HEK293T (cell line): ENCODE results near the gene GLB1L3.

Experiments
- CTCF ChIA-PET: fragments of 350-600 bp; formaldehyde crosslinking; extraction: SDS; loops from one replicate; lab custom pipeline; 2021; ENCODE audit warnings: antibody characterized with exemption, inconsistent platforms; lab: Yijun Ruan, JAX
- POLR2A ChIA-PET: fragments of 350-600 bp; formaldehyde crosslinking; extraction: SDS; loops from one replicate; lab custom pipeline; 2020; ENCODE audit warnings: antibody characterized with exemption, inconsistent platforms; lab: Yijun Ruan, JAX
- DNase-seq: peaks from one replicate; pipeline ENCODE4 v3.0.0; 2012; ENCODE audit warnings: mixed read lengths; ENCODE audit errors: extremely low spot score
- ARNT ChIP-seq: fragments of 450-650 bp; IDR thresholded peaks from 2 replicates; pipeline ENCODE4 v1.6.1; 2017; ENCODE audit warnings: mild to moderate bottlenecking
- BHLHE40 ChIP-seq: fragments of 450-650 bp; IDR thresholded peaks from 2 replicates; pipeline ENCODE4 v1.6.1; 2016; ENCODE audit warnings: mild to moderate bottlenecking, moderate library complexity, borderline replicate concordance
- CTBP1 ChIP-seq: fragments of 450-650 bp; IDR thresholded peaks from 2 replicates; pipeline ENCODE4 v1.6.1; 2016; ENCODE audit warnings: borderline replicate concordance
- ELF4 ChIP-seq: fragments of 450-650 bp; IDR thresholded peaks from 2 replicates; pipeline ENCODE4 v1.6.1; 2017; ENCODE audit warnings: antibody characterized with exemption
- FOXA1 ChIP-seq: fragments of 450-650 bp; IDR thresholded peaks from 2 replicates; pipeline ENCODE4 v1.6.1; 2016; ENCODE audit warnings: mild to moderate bottlenecking
- FOXK2 ChIP-seq: fragments of 450-650 bp; IDR thresholded peaks from 2 replicates; pipeline ENCODE4 v1.6.1; 2016; ENCODE audit warnings: mild to moderate bottlenecking
- FOXM1 ChIP-seq: fragments of 450-650 bp; IDR thresholded peaks from 2 replicates; pipeline ENCODE4 v1.6.1; 2017; ENCODE audit warnings: mild to moderate bottlenecking, borderline replicate concordance
- HDGF ChIP-seq: fragments of 450-650 bp; IDR thresholded peaks from 2 replicates; pipeline ENCODE4 v1.6.1; 2017; ENCODE audit warnings: antibody characterized with exemption, borderline replicate concordance
- L3MBTL2 ChIP-seq: fragments of 450-650 bp; conservative IDR thresholded peaks from 2 replicates; pipeline ENCODE4 v1.6.1; 2016; ENCODE audit warnings: mild to moderate bottlenecking
- LEF1 ChIP-seq: fragments of 450-650 bp; IDR thresholded peaks from 2 replicates; pipeline ENCODE4 v1.6.1; 2017; ENCODE audit warnings: mild to moderate bottlenecking, borderline replicate concordance
- NFRKB ChIP-seq: fragments of 450-650 bp; IDR thresholded peaks from 2 replicates; pipeline ENCODE4 v1.6.1; 2016; ENCODE audit warnings: mild to moderate bottlenecking, moderate library complexity
- SP1 ChIP-seq: fragments of 450-650 bp; IDR thresholded peaks from 2 replicates; pipeline ENCODE4 v1.6.1; 2017
- SUZ12 ChIP-seq: fragments of 450-650 bp; IDR thresholded peaks from 2 replicates; pipeline ENCODE4 v1.6.1; 2016; ENCODE audit warnings: mild to moderate bottlenecking
- TARDBP ChIP-seq: fragments of 450-650 bp; IDR thresholded peaks from 2 replicates; pipeline ENCODE4 v1.6.1; 2016
- ZNF384 ChIP-seq: fragments of 450-650 bp; IDR thresholded peaks from 2 replicates; pipeline ENCODE4 v1.6.1; 2016
- TF ChIP-seq, protein P1 (sequence below): fragments of 450-650 bp; IDR thresholded peaks from 2 replicates; pipeline ENCODE4 v1.6.1; 2016

Gene GLB1L3

DNA sequence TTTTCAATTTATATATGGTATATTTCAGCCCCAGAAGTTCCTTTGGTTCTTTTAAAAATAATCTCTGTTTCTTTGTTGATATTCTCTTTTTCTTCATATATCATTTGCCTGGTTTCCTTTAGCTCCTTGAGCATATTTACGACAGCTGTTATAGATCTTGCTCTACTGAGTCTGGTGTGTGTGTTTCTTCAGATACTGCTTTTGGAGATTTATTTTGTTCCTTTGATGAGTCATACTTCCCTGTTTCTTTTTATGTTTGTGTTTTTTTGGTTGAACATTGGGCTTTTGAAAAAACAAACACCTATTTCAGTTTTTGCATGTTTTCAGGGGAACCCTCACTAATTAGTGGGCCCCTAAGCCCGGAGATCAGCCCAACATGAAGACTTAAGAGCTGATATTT is 79.0 kb downstream of the GLB1L3 start:
- no peak for DNase-seq
- CTCF ChIA-PET: no interaction called here
- no peak for TF ChIP-seq HDGF
- no peak for TF ChIP-seq CTBP1
- no peak for TF ChIP-seq SUZ12
- TF ChIP-seq ARNT: no peak
- POLR2A ChIA-PET: no interaction called here

DNA sequence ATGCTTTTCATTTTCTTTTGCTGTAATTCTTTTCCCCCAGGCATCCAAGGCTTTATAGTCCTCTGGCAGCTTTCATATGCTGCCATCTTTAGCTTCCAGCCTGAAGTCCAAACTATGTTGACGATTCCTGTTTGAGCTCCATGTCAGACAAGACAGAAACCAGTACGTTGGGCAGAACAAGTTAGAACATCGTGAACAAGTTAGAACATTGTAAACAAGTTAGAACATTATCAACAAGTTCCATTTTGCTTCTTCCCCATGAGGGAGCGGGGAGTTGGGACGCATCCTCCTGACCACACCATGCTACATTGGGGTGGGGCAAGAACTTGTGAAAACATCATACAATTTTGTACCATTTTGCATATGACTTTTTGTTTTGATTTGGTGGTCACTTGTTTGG is 79.5 kb downstream of the GLB1L3 start:
- POLR2A ChIA-PET: no interaction called here
- CTCF ChIA-PET: no interaction called here
- TF ChIP-seq ELF4 (no peak), FOXA1 (no peak), L3MBTL2 (no peak)
- TF ChIP-seq, protein P1, sequence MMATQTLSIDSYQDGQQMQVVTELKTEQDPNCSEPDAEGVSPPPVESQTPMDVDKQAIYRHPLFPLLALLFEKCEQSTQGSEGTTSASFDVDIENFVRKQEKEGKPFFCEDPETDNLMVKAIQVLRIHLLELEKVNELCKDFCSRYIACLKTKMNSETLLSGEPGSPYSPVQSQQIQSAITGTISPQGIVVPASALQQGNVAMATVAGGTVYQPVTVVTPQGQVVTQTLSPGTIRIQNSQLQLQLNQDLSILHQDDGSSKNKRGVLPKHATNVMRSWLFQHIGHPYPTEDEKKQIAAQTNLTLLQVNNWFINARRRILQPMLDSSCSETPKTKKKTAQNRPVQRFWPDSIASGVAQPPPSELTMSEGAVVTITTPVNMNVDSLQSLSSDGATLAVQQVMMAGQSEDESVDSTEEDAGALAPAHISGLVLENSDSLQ: no peak
- DNase-seq: no peak

DNA sequence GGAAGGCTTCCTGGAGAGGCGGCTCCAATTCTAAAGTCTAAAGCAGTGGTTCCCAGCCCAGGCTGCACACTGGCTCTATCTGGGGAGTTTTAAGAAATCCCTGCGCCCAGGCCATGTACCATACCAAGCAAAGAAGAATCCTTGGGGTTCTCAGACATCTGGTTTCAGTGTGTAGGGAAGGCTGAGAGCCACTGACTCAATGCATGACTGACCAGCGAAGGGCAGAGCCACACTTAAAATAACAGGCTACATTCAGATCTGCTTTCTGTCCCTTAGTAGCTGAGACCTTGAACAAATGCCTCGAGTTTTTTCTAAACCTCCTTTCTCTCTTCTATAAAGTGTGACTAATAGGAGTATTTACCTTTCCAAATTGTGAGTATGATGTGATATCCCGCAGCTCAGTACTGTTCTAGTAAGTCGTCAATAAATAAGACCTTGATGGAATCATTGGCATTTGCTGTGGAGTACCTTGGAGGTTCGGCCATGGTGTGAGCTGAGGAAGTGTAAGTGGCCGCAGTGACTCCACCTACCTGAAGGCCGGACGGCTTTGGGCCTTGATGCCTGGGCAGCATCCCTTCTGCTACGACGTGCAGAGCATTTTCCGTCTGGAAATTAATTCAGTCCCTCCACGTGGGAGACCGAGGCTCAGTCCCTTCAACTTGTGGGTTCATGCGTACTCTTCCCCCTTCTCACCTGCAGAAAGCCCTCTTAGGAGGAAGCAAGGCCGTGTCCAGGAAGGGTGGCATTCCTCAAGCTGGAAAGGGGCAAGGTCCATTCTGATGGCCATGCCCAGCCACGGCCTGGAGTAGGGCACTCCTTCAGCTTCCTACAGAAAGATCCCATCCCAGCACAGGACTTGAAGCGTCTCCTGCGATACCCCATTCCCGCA is 80.7 kb downstream of the GLB1L3 start:
- ChIA-PET POLR2A (no interaction called here), CTCF (interaction anchor here (0.6 kb wide), 1 partner anchor 20 kb away, joined by 3 read pairs; no protein-coding TSS in a partner anchor)
- TF ChIP-seq L3MBTL2: no peak
- TF ChIP-seq FOXA1: no peak
- TF ChIP-seq SUZ12: no peak
- TF ChIP-seq, protein P1: no peak
- TF ChIP-seq LEF1: no peak
- no peak for TF ChIP-seq HDGF
- TF ChIP-seq ELF4: no peak
- TF ChIP-seq BHLHE40: no peak
- TF ChIP-seq TARDBP: no peak
- no peak for DNase-seq

GRCh38 chr11:134357545-134357839 is 81.3 kb downstream of the GLB1L3 start:
- POLR2A ChIA-PET: no interaction called here
- CTCF ChIA-PET: interaction anchor here (0.6 kb wide), 1 partner anchor 21 kb away, joined by 3 read pairs; no protein-coding TSS in a partner anchor
- TF ChIP-seq BHLHE40 (no peak), CTBP1 (no peak), NFRKB (no peak), SP1 (no peak), HDGF (no peak)
- TF ChIP-seq, protein P1: no peak
- DNase-seq: no peak

- DNase-seq: no peak
- no peak for TF ChIP-seq ARNT
- no peak for TF ChIP-seq FOXK2
- no peak for TF ChIP-seq HDGF
- TF ChIP-seq FOXA1: no peak
- no peak for TF ChIP-seq CTBP1
- CTCF ChIA-PET: interaction anchor here (0.6 kb wide), 1 partner anchor 22 kb away, joined by 3 read pairs; no protein-coding TSS in a partner anchor
- POLR2A ChIA-PET: no interaction called here
Observed at GRCh38 chr11:134358165-134358855, 82.1 kb downstream of the GLB1L3 start.

- no peak for DNase-seq
- ChIA-PET CTCF (no interaction called here), POLR2A (no interaction called here)
- TF ChIP-seq LEF1 (no peak), NFRKB (no peak), TARDBP (no peak), CTBP1 (no peak), FOXK2 (no peak), HDGF (no peak), ELF4 (no peak), ZNF384 (no peak), SP1 (no peak), SUZ12 (no peak), FOXM1 (no peak), ARNT (no peak), BHLHE40 (no peak), L3MBTL2 (no peak)
- TF ChIP-seq, protein P1: no peak
Observed at GRCh38 chr11:134358856-134359490, 82.8 kb downstream of the GLB1L3 start.
